ENCODE results near the gene PIKFYVE.
"Not testable (repeated sequence)": the region's sequence is repeated elsewhere in the genome, so short reads cannot be mapped to it uniquely, and the experiment has no call there.

GRCh38 chr2:208221873-208222272, 44.2 kb upstream of the PIKFYVE start:
- TF ChIP-seq, protein P1, sequence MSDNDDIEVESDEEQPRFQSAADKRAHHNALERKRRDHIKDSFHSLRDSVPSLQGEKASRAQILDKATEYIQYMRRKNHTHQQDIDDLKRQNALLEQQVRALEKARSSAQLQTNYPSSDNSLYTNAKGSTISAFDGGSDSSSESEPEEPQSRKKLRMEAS (IDR thresholded peaks at IDR 0.05) = not testable (repeated sequence)
- TF ChIP-seq, protein P2, sequence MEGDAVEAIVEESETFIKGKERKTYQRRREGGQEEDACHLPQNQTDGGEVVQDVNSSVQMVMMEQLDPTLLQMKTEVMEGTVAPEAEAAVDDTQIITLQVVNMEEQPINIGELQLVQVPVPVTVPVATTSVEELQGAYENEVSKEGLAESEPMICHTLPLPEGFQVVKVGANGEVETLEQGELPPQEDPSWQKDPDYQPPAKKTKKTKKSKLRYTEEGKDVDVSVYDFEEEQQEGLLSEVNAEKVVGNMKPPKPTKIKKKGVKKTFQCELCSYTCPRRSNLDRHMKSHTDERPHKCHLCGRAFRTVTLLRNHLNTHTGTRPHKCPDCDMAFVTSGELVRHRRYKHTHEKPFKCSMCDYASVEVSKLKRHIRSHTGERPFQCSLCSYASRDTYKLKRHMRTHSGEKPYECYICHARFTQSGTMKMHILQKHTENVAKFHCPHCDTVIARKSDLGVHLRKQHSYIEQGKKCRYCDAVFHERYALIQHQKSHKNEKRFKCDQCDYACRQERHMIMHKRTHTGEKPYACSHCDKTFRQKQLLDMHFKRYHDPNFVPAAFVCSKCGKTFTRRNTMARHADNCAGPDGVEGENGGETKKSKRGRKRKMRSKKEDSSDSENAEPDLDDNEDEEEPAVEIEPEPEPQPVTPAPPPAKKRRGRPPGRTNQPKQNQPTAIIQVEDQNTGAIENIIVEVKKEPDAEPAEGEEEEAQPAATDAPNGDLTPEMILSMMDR (IDR thresholded peaks at IDR 0.05; ENCODE audit: control extremely low read depth in 1 of 3, insufficient read depth in 1 of 3, low read depth in 1 of 3, low read length in 3 of 3) = not testable (repeated sequence)
- TF ChIP-seq, protein P3, sequence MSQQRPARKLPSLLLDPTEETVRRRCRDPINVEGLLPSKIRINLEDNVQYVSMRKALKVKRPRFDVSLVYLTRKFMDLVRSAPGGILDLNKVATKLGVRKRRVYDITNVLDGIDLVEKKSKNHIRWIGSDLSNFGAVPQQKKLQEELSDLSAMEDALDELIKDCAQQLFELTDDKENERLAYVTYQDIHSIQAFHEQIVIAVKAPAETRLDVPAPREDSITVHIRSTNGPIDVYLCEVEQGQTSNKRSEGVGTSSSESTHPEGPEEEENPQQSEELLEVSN (IDR thresholded peaks at IDR 0.05) = not testable (repeated sequence)
- TF ChIP-seq KDM4A (IDR thresholded peaks at IDR 0.05; ENCODE audit: low read depth, low read length, severe bottlenecking); EGR1 (IDR thresholded peaks at IDR 0.05; ENCODE audit: borderline replicate concordance, low read depth, low read length): not testable (repeated sequence)
